ENCODE measurements around the gene LINC00632.
"Not testable (repeated sequence)": the region's sequence is repeated elsewhere in the genome, so short reads cannot be mapped to it uniquely, and the experiment has no call there.

LINC00632 gene

GRCh38 chrX:140672840-140673731 lies 36.5 kb upstream of the LINC00632 start:
- H3K9me3 ChIP-seq (ENCODE audit: insufficient read depth, low read depth, low read length): no peaks in the 10 kb centered on the region
- H3F3A ChIP-seq (ENCODE audit: low read depth): no peaks in the 10 kb centered on the region
- no peak overlapping the region for H3K4me2 ChIP-seq (ENCODE audit: low read depth, low read length, poor library complexity, severe bottlenecking)
- H3K27me3 ChIP-seq (ENCODE audit: insufficient read depth, low read length, poor library complexity, severe bottlenecking): no peaks in the 10 kb centered on the region
- H4K20me1 ChIP-seq (ENCODE audit: insufficient read depth, low read length, poor library complexity, severe bottlenecking): no peaks in the 10 kb centered on the region
- no peak overlapping the region for H3K4me3 ChIP-seq (ENCODE audit: low read length, poor library complexity, severe bottlenecking)
- H3K4me1 ChIP-seq (ENCODE audit: insufficient read depth, low read length, poor library complexity, severe bottlenecking): no peaks in the 10 kb centered on the region
- no peak overlapping the region for H3K9ac ChIP-seq (ENCODE audit: low read depth, low read length, poor library complexity, severe bottlenecking)
- no peaks in the 10 kb centered on the region for H3K79me2 ChIP-seq (ENCODE audit: insufficient read depth, low read length)
- no peak overlapping the region for H2AFZ ChIP-seq (ENCODE audit: low read length)
- no peak for TF ChIP-seq EZH2phosphoT487 (IDR thresholded peaks at IDR 0.05; ENCODE audit: borderline replicate concordance)
- H3K36me3 ChIP-seq (ENCODE audit: insufficient read depth, low read length): no peaks in the 10 kb centered on the region
- no peaks in the 10 kb centered on the region for H3K9me2 ChIP-seq (replicated peaks; ENCODE audit: low read depth, low read length)

DNA sequence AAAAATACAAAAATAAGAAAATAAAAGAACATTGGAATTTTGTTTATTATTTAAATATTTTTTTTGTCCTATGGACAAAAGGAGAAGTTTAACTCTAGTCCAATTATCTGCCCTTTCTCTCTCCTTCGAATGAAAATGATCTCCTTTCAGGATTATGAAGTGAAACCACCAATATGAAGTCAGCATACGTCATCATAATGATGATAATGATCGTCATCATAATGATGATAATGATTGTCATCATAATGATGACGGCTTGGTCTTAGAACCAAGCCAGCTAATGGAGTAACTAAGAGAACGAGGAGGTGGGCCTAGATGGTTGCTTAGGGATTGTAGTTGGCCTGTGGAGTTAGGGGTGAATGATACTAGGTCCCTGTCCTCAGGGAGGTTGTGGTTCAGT lies 21.9 kb upstream of the LINC00632 start:
- Histone ChIP-seq H3F3A (ENCODE audit: low read depth) (no peaks in the 10 kb centered on the region), H4K20me1 (ENCODE audit: insufficient read depth, low read length, poor library complexity, severe bottlenecking) (no peaks in the 10 kb centered on the region), H3K4me2 (ENCODE audit: low read depth, low read length, poor library complexity, severe bottlenecking) (no peak overlapping the region), H3K36me3 (ENCODE audit: insufficient read depth, low read length) (no peaks in the 10 kb centered on the region), H3K27me3 (ENCODE audit: insufficient read depth, low read length, poor library complexity, severe bottlenecking) (no peaks in the 10 kb centered on the region), H3K9me3 (ENCODE audit: insufficient read depth, low read depth, low read length) (no peaks in the 10 kb centered on the region; the same call in 1 of the 2 replicates), H3K4me3 (ENCODE audit: low read length, poor library complexity, severe bottlenecking) (no peak overlapping the region), H3K9ac (ENCODE audit: low read depth, low read length, poor library complexity, severe bottlenecking) (no peak overlapping the region), H3K4me1 (ENCODE audit: insufficient read depth, low read length, poor library complexity, severe bottlenecking) (no peaks in the 10 kb centered on the region), H3K79me2 (ENCODE audit: insufficient read depth, low read length) (no peaks in the 10 kb centered on the region), H3K9me2 (replicated peaks; ENCODE audit: low read depth, low read length) (no peaks in the 10 kb centered on the region), H2AFZ (ENCODE audit: low read length) (no peak overlapping the region)
- TF ChIP-seq EZH2phosphoT487 (IDR thresholded peaks at IDR 0.05; ENCODE audit: borderline replicate concordance) (no peak), CTCF (conservative IDR thresholded peaks at IDR 0.05; ENCODE audit: low read length) (no peak)

- H2AFZ ChIP-seq (ENCODE audit: low read length); H3K4me3 ChIP-seq (ENCODE audit: low read length, poor library complexity, severe bottlenecking); H3K9me2 ChIP-seq (replicated peaks; ENCODE audit: low read depth, low read length); H4K20me1 ChIP-seq (ENCODE audit: insufficient read depth, low read length, poor library complexity, severe bottlenecking); H3K79me2 ChIP-seq (ENCODE audit: insufficient read depth, low read length); H3K27me3 ChIP-seq (ENCODE audit: insufficient read depth, low read length, poor library complexity, severe bottlenecking); H3K4me1 ChIP-seq (ENCODE audit: insufficient read depth, low read length, poor library complexity, severe bottlenecking); H3K4me2 ChIP-seq (ENCODE audit: low read depth, low read length, poor library complexity, severe bottlenecking); H3F3A ChIP-seq (ENCODE audit: low read depth); H3K9ac ChIP-seq (ENCODE audit: low read depth, low read length, poor library complexity, severe bottlenecking); H3K9me3 ChIP-seq (ENCODE audit: insufficient read depth, low read depth, low read length); H3K36me3 ChIP-seq (ENCODE audit: insufficient read depth, low read length): not testable (repeated sequence)
Measured at GRCh38 chrX:140691596-140691995, 18.0 kb upstream of the LINC00632 start.

- H3K4me3 ChIP-seq (ENCODE audit: low read length, poor library complexity, severe bottlenecking): no peak overlapping the region
- TF ChIP-seq CTCF (conservative IDR thresholded peaks at IDR 0.05; ENCODE audit: low read length) (no peak; the same call in 1 of the 2 replicates), EZH2phosphoT487 (IDR thresholded peaks at IDR 0.05; ENCODE audit: borderline replicate concordance) (no peak)
- H3K9me2 ChIP-seq (replicated peaks; ENCODE audit: low read depth, low read length): no peaks in the 10 kb centered on the region
- H2AFZ ChIP-seq (ENCODE audit: low read length): no peak overlapping the region
- no peak overlapping the region for H3K9ac ChIP-seq (ENCODE audit: low read depth, low read length, poor library complexity, severe bottlenecking)
- H3K4me1 ChIP-seq (ENCODE audit: insufficient read depth, low read length, poor library complexity, severe bottlenecking): no peaks in the 10 kb centered on the region
- no peaks in the 10 kb centered on the region for H3K79me2 ChIP-seq (ENCODE audit: insufficient read depth, low read length)
- H3F3A ChIP-seq (ENCODE audit: low read depth): no peaks in the 10 kb centered on the region
- no peaks in the 10 kb centered on the region for H3K36me3 ChIP-seq (ENCODE audit: insufficient read depth, low read length)
- H3K27me3 ChIP-seq (ENCODE audit: insufficient read depth, low read length, poor library complexity, severe bottlenecking): no peaks in the 10 kb centered on the region
- no peak overlapping the region for H3K4me2 ChIP-seq (ENCODE audit: low read depth, low read length, poor library complexity, severe bottlenecking)
- H4K20me1 ChIP-seq (ENCODE audit: insufficient read depth, low read length, poor library complexity, severe bottlenecking): no peaks in the 10 kb centered on the region
- no peaks in the 10 kb centered on the region for H3K9me3 ChIP-seq (ENCODE audit: insufficient read depth, low read depth, low read length)
Measured at GRCh38 chrX:140697618-140698017, 11.9 kb upstream of the LINC00632 start.

All from Loucy (cell line).